ENCODE measurements around the gene RPL10A.
"Not testable (repeated sequence)": the region's sequence is repeated elsewhere in the genome, so short reads cannot be mapped to it uniquely, and the experiment has no call there.

DNA sequence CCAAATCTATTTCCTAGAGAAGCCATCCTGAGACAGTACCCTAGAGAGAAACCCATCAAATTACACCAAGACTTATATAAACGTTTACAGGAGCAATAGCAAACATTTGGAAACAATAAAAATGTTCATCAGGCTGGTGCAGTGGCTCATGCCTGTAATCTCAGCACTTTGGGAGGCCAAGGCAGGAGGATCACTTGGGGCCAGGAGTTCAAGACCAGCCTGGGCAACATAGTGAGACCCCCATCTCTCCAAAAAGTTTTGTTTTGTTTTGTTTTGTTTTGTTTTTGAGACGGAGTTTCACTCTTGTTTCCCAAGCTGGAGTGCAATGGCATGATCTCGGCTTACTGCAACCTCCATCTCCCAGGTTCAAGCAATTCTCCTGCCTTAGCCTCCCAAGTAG, 35.5 kb upstream of the RPL10A start:
- TF ChIP-seq, protein P1, sequence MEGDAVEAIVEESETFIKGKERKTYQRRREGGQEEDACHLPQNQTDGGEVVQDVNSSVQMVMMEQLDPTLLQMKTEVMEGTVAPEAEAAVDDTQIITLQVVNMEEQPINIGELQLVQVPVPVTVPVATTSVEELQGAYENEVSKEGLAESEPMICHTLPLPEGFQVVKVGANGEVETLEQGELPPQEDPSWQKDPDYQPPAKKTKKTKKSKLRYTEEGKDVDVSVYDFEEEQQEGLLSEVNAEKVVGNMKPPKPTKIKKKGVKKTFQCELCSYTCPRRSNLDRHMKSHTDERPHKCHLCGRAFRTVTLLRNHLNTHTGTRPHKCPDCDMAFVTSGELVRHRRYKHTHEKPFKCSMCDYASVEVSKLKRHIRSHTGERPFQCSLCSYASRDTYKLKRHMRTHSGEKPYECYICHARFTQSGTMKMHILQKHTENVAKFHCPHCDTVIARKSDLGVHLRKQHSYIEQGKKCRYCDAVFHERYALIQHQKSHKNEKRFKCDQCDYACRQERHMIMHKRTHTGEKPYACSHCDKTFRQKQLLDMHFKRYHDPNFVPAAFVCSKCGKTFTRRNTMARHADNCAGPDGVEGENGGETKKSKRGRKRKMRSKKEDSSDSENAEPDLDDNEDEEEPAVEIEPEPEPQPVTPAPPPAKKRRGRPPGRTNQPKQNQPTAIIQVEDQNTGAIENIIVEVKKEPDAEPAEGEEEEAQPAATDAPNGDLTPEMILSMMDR (IDR thresholded peaks at IDR 0.05) = not testable (repeated sequence)
- not testable (repeated sequence) for TF ChIP-seq POLR2A (IDR thresholded peaks at IDR 0.05)
